Loucy (cell line): Measurements from ENCODE around the gene CSF1.
"Not testable (repeated sequence)": the region's sequence is repeated elsewhere in the genome, so short reads cannot be mapped to it uniquely, and the experiment has no call there.

Source experiments
- H2AFZ ChIP-seq: fragments of 200-600 bp; sonication (generic); 2 replicates; pipeline ENCODE4 v1.6.0; 2016; ENCODE audit warnings: antibody characterized with exemption, mild to moderate bottlenecking, low read length, moderate library complexity
- H3F3A ChIP-seq: fragments of 200-600 bp; 2 replicates; pipeline ENCODE4 v1.6.0; 2016; ENCODE audit warnings: antibody characterized with exemption, low read depth, mild to moderate bottlenecking
- H3K27me3 ChIP-seq: fragments of 200-600 bp; sonication (generic); 2 replicates; pipeline ENCODE4 v1.6.1; 2014; ENCODE audit warnings: low read length, mild to moderate bottlenecking; ENCODE audit not compliant: insufficient read depth, poor library complexity, severe bottlenecking
- H3K36me3 ChIP-seq: fragments of 200-600 bp; sonication (generic); 2 replicates; pipeline ENCODE4 v1.6.1; 2016; ENCODE audit warnings: low read length; ENCODE audit not compliant: insufficient read depth
- H3K4me1 ChIP-seq: fragments of 200-600 bp; sonication (generic); 2 replicates; pipeline ENCODE4 v1.5.1; 2014; ENCODE audit warnings: low read length, mild to moderate bottlenecking; ENCODE audit not compliant: insufficient read depth, poor library complexity, severe bottlenecking
- H3K4me2 ChIP-seq: fragments of 200-600 bp; sonication (generic); 2 replicates; pipeline ENCODE4 v1.6.0; 2014; ENCODE audit warnings: antibody characterized with exemption, low read length, low read depth, mild to moderate bottlenecking; ENCODE audit not compliant: poor library complexity, severe bottlenecking
- H3K4me3 ChIP-seq: fragments of 200-600 bp; sonication (generic); 2 replicates; pipeline ENCODE4 v1.5.1; 2014; ENCODE audit warnings: low read length, mild to moderate bottlenecking, mixed read lengths; ENCODE audit not compliant: poor library complexity, severe bottlenecking
- H3K79me2 ChIP-seq: fragments of 200-600 bp; sonication (generic); 2 replicates; pipeline ENCODE4 v1.6.1; 2014; ENCODE audit warnings: low read length; ENCODE audit not compliant: insufficient read depth
- H3K9ac ChIP-seq: fragments of 200-600 bp; sonication (generic); 2 replicates; pipeline ENCODE4 v1.6.0; 2014; ENCODE audit warnings: mild to moderate bottlenecking, low read depth, low read length, moderate library complexity; ENCODE audit not compliant: poor library complexity, severe bottlenecking
- H3K9me2 ChIP-seq: fragments of 200-600 bp; sonication (generic); replicated peaks from 2 replicates; pipeline ENCODE4 v1.6.1; 2016; ENCODE audit warnings: low read depth, low read length, mixed read lengths
- H3K9me3 ChIP-seq: fragments of 200-600 bp; sonication (generic); 2 replicates; pipeline ENCODE4 v1.6.1; 2014; ENCODE audit warnings: mild to moderate bottlenecking, antibody characterized with exemption, low read length, low read depth; ENCODE audit not compliant: insufficient read depth
- H4K20me1 ChIP-seq: fragments of 200-600 bp; sonication (generic); 2 replicates; pipeline ENCODE4 v1.6.0; 2014; ENCODE audit warnings: antibody characterized with exemption, low read length, mild to moderate bottlenecking; ENCODE audit not compliant: insufficient read depth, poor library complexity, severe bottlenecking
- EZH2phosphoT487 ChIP-seq: fragments of 200-600 bp; IDR thresholded peaks from 2 replicates; pipeline ENCODE4 v1.6.1; 2018; ENCODE audit warnings: antibody characterized with exemption, mild to moderate bottlenecking, moderate library complexity, borderline replicate concordance
- TF ChIP-seq, protein P1 (sequence below): fragments of 200-600 bp; sonication (generic); conservative IDR thresholded peaks from 2 replicates; pipeline ENCODE4 v1.5.1; 2014; ENCODE audit warnings: mild to moderate bottlenecking, antibody characterized with exemption, low read length

Gene CSF1

DNA sequence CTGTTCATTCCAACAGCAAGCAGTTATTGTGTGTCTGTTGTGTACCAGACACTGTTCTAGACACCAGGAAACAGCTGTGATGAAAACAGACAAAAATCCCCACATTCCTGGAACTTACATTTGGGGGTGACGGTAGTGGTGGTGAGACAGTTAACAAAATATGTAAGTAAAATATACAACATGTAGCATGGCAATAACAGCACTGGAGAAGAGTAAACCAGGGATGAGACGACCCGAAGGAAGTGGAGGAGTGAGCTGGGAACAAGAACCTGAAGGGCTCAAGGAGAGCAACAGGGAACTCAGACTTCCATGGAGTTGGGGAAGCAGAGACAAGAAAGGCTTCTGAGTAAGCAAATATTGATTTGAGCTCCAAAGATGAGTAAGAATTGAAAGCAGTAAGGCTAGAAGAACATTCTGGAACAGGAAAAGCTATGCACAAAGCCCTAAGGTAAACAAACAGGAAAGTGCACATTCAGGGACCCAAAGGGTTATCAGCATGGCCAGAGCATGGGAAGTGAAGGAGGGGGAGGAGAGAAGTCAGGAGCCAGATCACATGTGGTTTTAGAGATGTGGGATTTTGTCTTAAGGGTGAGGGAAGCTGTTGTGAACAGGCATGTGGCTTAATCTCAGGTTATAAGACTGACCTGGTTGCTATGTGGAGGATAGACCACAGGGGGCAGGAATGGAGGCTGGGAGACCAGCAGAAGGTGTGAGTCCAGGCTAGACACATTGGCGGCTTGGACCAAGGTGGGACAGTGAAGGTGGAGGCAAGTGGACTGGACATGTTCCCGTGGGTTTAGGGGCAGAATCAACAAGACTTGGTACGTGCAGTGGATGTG, 7.3 kb downstream of the CSF1 start:
- H2AFZ ChIP-seq, result no peak overlapping the region
- peaks cover 82% of the 10 kb centered on the region for H3K36me3 ChIP-seq
- peak overlapping the region; percentile 87 for H3K4me2 ChIP-seq

GRCh38 chr1:109918671-109919070, 8.0 kb downstream of the CSF1 start:
- H3K4me1 ChIP-seq, result peaks cover 58% of the 10 kb centered on the region
- no peaks in the 10 kb centered on the region for H3K27me3 ChIP-seq
- peaks cover 89% of the 10 kb centered on the region for H3K36me3 ChIP-seq
- H3K9me2 ChIP-seq, result no peaks in the 10 kb centered on the region
- no peak overlapping the region for H3K9ac ChIP-seq
- H3K79me2 ChIP-seq, result peaks cover 98% of the 10 kb centered on the region
- no peak overlapping the region for H2AFZ ChIP-seq
- H4K20me1 ChIP-seq, result peaks cover 92% of the 10 kb centered on the region
- TF ChIP-seq, protein P1, sequence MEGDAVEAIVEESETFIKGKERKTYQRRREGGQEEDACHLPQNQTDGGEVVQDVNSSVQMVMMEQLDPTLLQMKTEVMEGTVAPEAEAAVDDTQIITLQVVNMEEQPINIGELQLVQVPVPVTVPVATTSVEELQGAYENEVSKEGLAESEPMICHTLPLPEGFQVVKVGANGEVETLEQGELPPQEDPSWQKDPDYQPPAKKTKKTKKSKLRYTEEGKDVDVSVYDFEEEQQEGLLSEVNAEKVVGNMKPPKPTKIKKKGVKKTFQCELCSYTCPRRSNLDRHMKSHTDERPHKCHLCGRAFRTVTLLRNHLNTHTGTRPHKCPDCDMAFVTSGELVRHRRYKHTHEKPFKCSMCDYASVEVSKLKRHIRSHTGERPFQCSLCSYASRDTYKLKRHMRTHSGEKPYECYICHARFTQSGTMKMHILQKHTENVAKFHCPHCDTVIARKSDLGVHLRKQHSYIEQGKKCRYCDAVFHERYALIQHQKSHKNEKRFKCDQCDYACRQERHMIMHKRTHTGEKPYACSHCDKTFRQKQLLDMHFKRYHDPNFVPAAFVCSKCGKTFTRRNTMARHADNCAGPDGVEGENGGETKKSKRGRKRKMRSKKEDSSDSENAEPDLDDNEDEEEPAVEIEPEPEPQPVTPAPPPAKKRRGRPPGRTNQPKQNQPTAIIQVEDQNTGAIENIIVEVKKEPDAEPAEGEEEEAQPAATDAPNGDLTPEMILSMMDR, result no peak
- TF ChIP-seq EZH2phosphoT487, result no peak
- no peaks in the 10 kb centered on the region for H3F3A ChIP-seq
- peak overlapping the region; percentile 87 for H3K4me2 ChIP-seq
- H3K9me3 ChIP-seq, result no peaks in the 10 kb centered on the region
- H3K4me3 ChIP-seq, result no peak overlapping the region

More for the DNA sequence above, 7.3 kb downstream of the CSF1 start:
- Histone ChIP-seq H3K9me3 (no peaks in the 10 kb centered on the region), H4K20me1 (peaks cover 92% of the 10 kb centered on the region), H3K9ac (peak overlapping the region; percentile 97), H3K4me1 (peaks cover 62% of the 10 kb centered on the region), H3F3A (no peaks in the 10 kb centered on the region), H3K27me3 (no peaks in the 10 kb centered on the region), H3K9me2 (no peaks in the 10 kb centered on the region), H3K79me2 (peaks cover 98% of the 10 kb centered on the region), H3K4me3 (peak overlapping the region; percentile 91)
- TF ChIP-seq EZH2phosphoT487, result no peak
- TF ChIP-seq, protein P1, result peak; percentile 49

- Histone ChIP-seq H3K27me3 (no peaks in the 10 kb centered on the region), H3K4me2 (peak overlapping the region; percentile 87), H3F3A (no peaks in the 10 kb centered on the region), H3K9me2 (no peaks in the 10 kb centered on the region), H3K9ac (no peak overlapping the region), H3K79me2 (peaks cover 98% of the 10 kb centered on the region), H3K4me1 (peaks cover 56% of the 10 kb centered on the region), H4K20me1 (peaks cover 92% of the 10 kb centered on the region), H3K36me3 (peaks cover 95% of the 10 kb centered on the region), H3K4me3 (no peak overlapping the region), H2AFZ (no peak overlapping the region), H3K9me3 (no peaks in the 10 kb centered on the region)
- TF ChIP-seq, protein P1, result no peak
- no peak for TF ChIP-seq EZH2phosphoT487
Measured at GRCh38 chr1:109919303-109919702, 8.7 kb downstream of the CSF1 start.

GRCh38 chr1:109920391-109920790, 9.7 kb downstream of the CSF1 start:
- H3F3A ChIP-seq, H3K9me3 ChIP-seq, H3K9ac ChIP-seq, H3K4me3 ChIP-seq, H3K27me3 ChIP-seq, H3K9me2 ChIP-seq, H2AFZ ChIP-seq: not testable (repeated sequence)
- peaks cover 92% of the 10 kb centered on the region for H4K20me1 ChIP-seq
- peaks cover 97% of the 10 kb centered on the region for H3K79me2 ChIP-seq
- peaks cover 45% of the 10 kb centered on the region for H3K4me1 ChIP-seq
- peaks cover 98% of the 10 kb centered on the region for H3K36me3 ChIP-seq
- peak overlapping the region; percentile 38 for H3K4me2 ChIP-seq
